ENCODE results near the gene PTTG1IP2. TPM values are rescaled to one million over a fixed set of nuclear protein-coding genes. Genes with fewer than 3 reads are reported as not detected.

Gene PTTG1IP2
- total and polyA plus RNA-seq, 2 donors (not counting 1 experiment from before 2014, with no cell fraction given), result not detected

GRCh38 chr7:90516257-90516656 is 46.8 kb downstream of the PTTG1IP2 start:
- intact Hi-C loops (cut with micrococcal nuclease), result no loop called here
- Mint-ChIP-seq H3K4me1 (no peaks in the 10 kb centered on the region), H3K9me3 (ENCODE audit: insufficient read depth) (no peaks in the 10 kb centered on the region), H3K4me3 (no peak overlapping the region), H3K27ac (no peak overlapping the region), H3K27me3 (peaks cover 3% of the 10 kb centered on the region)
- Histone ChIP-seq H3K4me1 (ENCODE audit: control insufficient read depth in 2 of 2, insufficient read depth in 2 of 2, low read length in 2 of 2) (no peaks in the 10 kb centered on the region), H3K27me3 (replicated peaks in 1 of 4; ENCODE audit: control extremely low read depth in 1 of 4, control insufficient read depth in 3 of 4, insufficient read depth in 4 of 4, low read length in 3 of 4) (no peaks in the 10 kb centered on the region), H4K20me1 (ENCODE audit: control insufficient read depth, insufficient read depth, low read length, poor library complexity, severe bottlenecking) (no peaks in the 10 kb centered on the region), H3K4me3 (ENCODE audit: control extremely low read depth in 1 of 5, extremely low read depth in 1 of 5, insufficient read depth in 1 of 5, low read depth in 2 of 5, low read length in 4 of 5) (no peak overlapping the region), H3K9ac (ENCODE audit: low read length) (no peak overlapping the region), H2AFZ (ENCODE audit: insufficient read depth, low read depth, low read length, poor library complexity, severe bottlenecking) (no peak overlapping the region), H3K4me2 (replicated peaks; ENCODE audit: low read depth, low read length, poor library complexity, severe bottlenecking) (no peak overlapping the region), H3K9me3 (ENCODE audit: control extremely low read depth in 1 of 3, control insufficient read depth in 2 of 3, insufficient read depth in 1 of 3, low read length in 2 of 3) (no peaks in the 10 kb centered on the region), H3K27ac (ENCODE audit: low read length in 2 of 2) (no peak overlapping the region), H3K79me2 (ENCODE audit: control insufficient read depth, insufficient read depth, low read length) (no peaks in the 10 kb centered on the region), H3K36me3 (replicated peaks in 1 of 2; ENCODE audit: control extremely low read depth in 1 of 2, control insufficient read depth in 1 of 2, extremely low read depth in 1 of 2, insufficient read depth in 2 of 2, low read length in 1 of 2) (no peaks in the 10 kb centered on the region)
- ATAC-seq (ENCODE audit: low read depth) (no peak), DNase-seq (no peak)
- WGBS (ENCODE audit: insufficient coverage), result no CpG with 5 or more reads among the region's 2 CpGs
- ChIA-PET POLR2A (no interaction called here), CTCF (no interaction called here)
- no peak for TF ChIP-seq CTCF (IDR thresholded peaks at IDR 0.05)

GRCh38 chr7:90518630-90519029 is 49.2 kb downstream of the PTTG1IP2 start:
- no peak overlapping the region for H3K27ac Mint-ChIP-seq

More at GRCh38 chr7:90518630-90519029, 49.2 kb downstream of the PTTG1IP2 start:
- Histone ChIP-seq H3K4me2 (replicated peaks; ENCODE audit: low read depth, low read length, poor library complexity, severe bottlenecking) (no peak overlapping the region), H3K27ac (ENCODE audit: low read length in 2 of 2) (no peak overlapping the region), H3K4me3 (ENCODE audit: control extremely low read depth in 1 of 5, extremely low read depth in 1 of 5, insufficient read depth in 1 of 5, low read depth in 2 of 5, low read length in 4 of 5) (no peak overlapping the region), H3K36me3 (replicated peaks in 1 of 2; ENCODE audit: control extremely low read depth in 1 of 2, control insufficient read depth in 1 of 2, extremely low read depth in 1 of 2, insufficient read depth in 2 of 2, low read length in 1 of 2) (no peaks in the 10 kb centered on the region), H3K4me1 (ENCODE audit: control insufficient read depth in 2 of 2, insufficient read depth in 2 of 2, low read length in 2 of 2) (no peaks in the 10 kb centered on the region), H3K9ac (ENCODE audit: low read length) (no peak overlapping the region), H3K9me3 (ENCODE audit: control extremely low read depth in 1 of 3, control insufficient read depth in 2 of 3, insufficient read depth in 1 of 3, low read length in 2 of 3) (no peaks in the 10 kb centered on the region), H3K79me2 (ENCODE audit: control insufficient read depth, insufficient read depth, low read length) (no peaks in the 10 kb centered on the region), H3K27me3 (replicated peaks in 1 of 4; ENCODE audit: control extremely low read depth in 1 of 4, control insufficient read depth in 3 of 4, insufficient read depth in 4 of 4, low read length in 3 of 4) (no peaks in the 10 kb centered on the region), H2AFZ (ENCODE audit: insufficient read depth, low read depth, low read length, poor library complexity, severe bottlenecking) (no peak overlapping the region), H4K20me1 (ENCODE audit: control insufficient read depth, insufficient read depth, low read length, poor library complexity, severe bottlenecking) (no peaks in the 10 kb centered on the region)
- H3K4me3 Mint-ChIP-seq, result no peak overlapping the region
- H3K4me1 Mint-ChIP-seq, result no peaks in the 10 kb centered on the region
- DNase-seq (no peak), ATAC-seq (ENCODE audit: low read depth) (no peak)
- intact Hi-C loops (cut with micrococcal nuclease), result no loop called here
- POLR2A ChIA-PET, result no interaction called here
- no CpG with 5 or more reads among the region's 1 CpG for WGBS (ENCODE audit: insufficient coverage)
- TF ChIP-seq CTCF (IDR thresholded peaks at IDR 0.05), result no peak
- no peak for TF ChIP-seq EZH2 (IDR thresholded peaks at IDR 0.05; ENCODE audit: borderline replicate concordance, insufficient read depth, low read depth, low read length, poor library complexity, severe bottlenecking)
- no peaks in the 10 kb centered on the region for H3K9me3 Mint-ChIP-seq (ENCODE audit: insufficient read depth)
- CTCF ChIA-PET, result no interaction called here
- H3K27me3 Mint-ChIP-seq, result peaks cover 3% of the 10 kb centered on the region
